GM10266 (cell line): Measurements from ENCODE around the gene CALML6.

Experiments
- DNase-seq: peaks from one replicate; pipeline ENCODE4 v3.0.0; 2012; ENCODE audit errors: extremely low spot score
- CTCF ChIP-seq: IDR thresholded peaks from 2 replicates; pipeline ENCODE4 v1.5.1; 2012; ENCODE audit warnings: mild to moderate bottlenecking, low read depth; ENCODE audit not compliant: control insufficient read depth, insufficient read depth; ENCODE audit errors: missing control alignments

The CALML6 gene

GRCh38 chr1:1955621-1956094 lies 40.6 kb downstream of the CALML6 start:
- no peak for DNase-seq
- TF ChIP-seq CTCF: no peak

- no peak for DNase-seq
- TF ChIP-seq CTCF: no peak
Measured at GRCh38 chr1:1956101-1956500, 41.0 kb downstream of the CALML6 start.

- no peak for TF ChIP-seq CTCF
- DNase-seq: no peak
Measured at GRCh38 chr1:1956586-1957532, 41.8 kb downstream of the CALML6 start.

- no peak for DNase-seq
- TF ChIP-seq CTCF: no peak
Measured at GRCh38 chr1:1957533-1957961, 42.5 kb downstream of the CALML6 start.

- no peak for DNase-seq
- no peak for TF ChIP-seq CTCF
Measured at GRCh38 chr1:1958071-1958541, 43.0 kb downstream of the CALML6 start.

GRCh38 chr1:1959459-1959839 lies 44.4 kb downstream of the CALML6 start:
- DNase-seq: no peak
- no peak for TF ChIP-seq CTCF
